OCI-LY7 (cell line): ENCODE data around the gene PARD3. TPM values are rescaled to one million over a fixed set of nuclear protein-coding genes. Genes with fewer than 3 reads are reported as not detected.

ENCODE experiments used
- BruUV-seq: library from RNA; stranded (reverse); fragments of 400-500 nt; replicated peaks from 2 replicates; lab custom pipeline; 2021; lab: Mats Ljungman, UMichigan
- CTCF ChIA-PET: fragments of 300-600 bp; sonication (Branson Sonifier 250); formaldehyde crosslinking; loops from one replicate; lab custom pipeline; 2022; ENCODE audit warnings: antibody characterized with exemption; ENCODE audit not compliant: unreplicated experiment; lab: Charles Lee
- POLR2A ChIA-PET: fragments of 300-600 bp; sonication (Branson Sonifier 250); formaldehyde crosslinking; loops from one replicate; lab custom pipeline; 2022; ENCODE audit warnings: antibody characterized with exemption; lab: Charles Lee
- DNase-seq: peaks from one replicate; pipeline ENCODE4 v3.0.0-alpha.2; 2015; ENCODE audit warnings: low spot score
- H2AFZ ChIP-seq: fragments of 200-600 bp; sonication (generic), shearing (Covaris generic); 2 replicates; pipeline ENCODE4 v1.6.1; 2014; ENCODE audit warnings: mild to moderate bottlenecking, antibody characterized with exemption, low read length, moderate library complexity
- H3K27ac ChIP-seq: fragments of 200-600 bp; sonication (generic); 2 replicates; pipeline ENCODE4 v1.5.1; 2014; ENCODE audit warnings: mixed run types, low read depth, mild to moderate bottlenecking, moderate library complexity, low read length, inconsistent platforms; ENCODE audit not compliant: poor library complexity, severe bottlenecking
- H3K36me3 ChIP-seq: fragments of 200-600 bp; sonication (generic); 2 replicates; pipeline ENCODE4 v1.6.1; 2014; ENCODE audit warnings: mild to moderate bottlenecking, antibody characterized with exemption, low read length, moderate library complexity, mixed read lengths; ENCODE audit not compliant: insufficient read depth
- H3K4me1 ChIP-seq: fragments of 200-600 bp; sonication (generic); 2 replicates; pipeline ENCODE4 v1.5.1; 2014; ENCODE audit warnings: mild to moderate bottlenecking, low read length; ENCODE audit not compliant: insufficient read depth, poor library complexity, severe bottlenecking
- H3K4me2 ChIP-seq: fragments of 200-600 bp; sonication (generic); 2 replicates; pipeline ENCODE4 v1.6.1; 2014; ENCODE audit warnings: mild to moderate bottlenecking, low read length
- H3K4me3 ChIP-seq: fragments of 200-600 bp; sonication (generic); 2 replicates; pipeline ENCODE4 v1.5.1; 2014; ENCODE audit warnings: mild to moderate bottlenecking, low read depth, low read length; ENCODE audit not compliant: poor library complexity, severe bottlenecking
- H3K79me2 ChIP-seq: fragments of 200-600 bp; sonication (generic); 2 replicates; pipeline ENCODE4 v1.6.1; 2016; ENCODE audit warnings: low read depth, mild to moderate bottlenecking, low read length, moderate library complexity, mixed read lengths; ENCODE audit not compliant: insufficient read depth
- H3K9me2 ChIP-seq: fragments of 200-600 bp; sonication (generic); 2 replicates; pipeline ENCODE4 v1.6.1; 2016; ENCODE audit warnings: mild to moderate bottlenecking, low read length, mixed read lengths; ENCODE audit not compliant: insufficient read depth
- H3K9me3 ChIP-seq: fragments of 200-600 bp; sonication (generic); 2 replicates; pipeline ENCODE4 v1.6.1; 2014; ENCODE audit warnings: mild to moderate bottlenecking, mixed run types, low read length, mixed read lengths
- H4K20me1 ChIP-seq: fragments of 200-600 bp; sonication (generic); 2 replicates; pipeline ENCODE4 v1.6.1; 2014; ENCODE audit warnings: mild to moderate bottlenecking, antibody characterized with exemption, low read length, moderate library complexity, mixed read lengths; ENCODE audit not compliant: insufficient read depth
- CTCF ChIP-seq: fragments of 200-600 bp; sonication (generic); conservative IDR thresholded peaks from 2 replicates; pipeline ENCODE4 v1.5.1; 2014; ENCODE audit warnings: mild to moderate bottlenecking, antibody characterized with exemption, low read length, moderate library complexity, mixed read lengths
- EZH2phosphoT487 ChIP-seq: fragments of 200-600 bp; sonication (generic); IDR thresholded peaks from 2 replicates; pipeline ENCODE4 v1.6.1; 2018; ENCODE audit warnings: low read depth, borderline replicate concordance, mild to moderate bottlenecking, mixed run types, antibody characterized with exemption, low read length, moderate library complexity, mixed read lengths
- intact Hi-C: fragments of 100-400 bp; cut with micrococcal nuclease; formaldehyde crosslinking; loops from one replicate; pipeline ENCODE4 v1.10.0; 2022; ENCODE audit not compliant: unreplicated experiment
- total RNA-seq, 2 experiments: library from RNA; depleted of rRNA in 1 of 2; stranded (reverse); fragments of >200 nt in 1 of 2; shearing (Covaris generic) in 1 of 2; gene quantifications; 2 replicates each; pipeline ENCODE4 v1.2.3, GENCODE V29; 2014 to 2022

The PARD3 gene
- total RNA-seq, 2 experiments from 2014 or later: not detected

- H3K9me2 ChIP-seq: no peaks in the 10 kb centered on the region
- no peaks in the 10 kb centered on the region for H3K9me3 ChIP-seq
- no peak for TF ChIP-seq CTCF
- TF ChIP-seq EZH2phosphoT487: no peak
- POLR2A ChIA-PET: no interaction called here
- H3K27ac ChIP-seq: no peak overlapping the region
- no peaks in the 10 kb centered on the region for H3K4me1 ChIP-seq
- no peak overlapping the region for H2AFZ ChIP-seq
- no peak overlapping the region for H3K4me3 ChIP-seq
- H4K20me1 ChIP-seq: no peaks in the 10 kb centered on the region
- no peaks in the 10 kb centered on the region for H3K79me2 ChIP-seq
- H3K4me2 ChIP-seq: no peak overlapping the region
- no TSS peak for BruUV-seq
- no peak for DNase-seq
- CTCF ChIA-PET: no interaction called here
- intact Hi-C loops: no loop called here
- H3K36me3 ChIP-seq: no peaks in the 10 kb centered on the region
Observed at GRCh38 chr10:34237898-34238455, 577.1 kb downstream of the PARD3 start.

DNA sequence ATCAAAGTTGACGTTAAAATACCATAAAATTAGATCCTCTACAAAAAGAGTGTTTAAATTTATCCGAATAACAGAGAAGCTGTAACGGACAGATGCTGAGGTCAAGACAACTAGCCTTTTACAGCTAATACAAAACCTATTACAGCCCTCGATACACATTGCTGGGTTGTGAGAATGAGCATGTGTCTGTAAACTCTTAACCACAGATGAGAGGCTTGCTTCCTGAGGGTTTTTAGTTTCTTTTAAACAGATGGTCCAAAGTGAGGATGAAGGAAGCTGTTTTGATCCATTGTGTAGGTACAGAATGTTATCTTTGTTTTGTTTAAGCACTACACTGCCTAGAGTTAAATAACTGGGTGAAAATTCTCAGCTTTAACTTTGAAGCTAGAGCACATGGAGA lies 578.2 kb downstream of the PARD3 start:
- POLR2A ChIA-PET: interaction anchor here (0.9 kb wide), 1 partner anchor 12 kb away, joined by 3 read pairs; no protein-coding TSS in a partner anchor
- no peaks in the 10 kb centered on the region for H3K9me3 ChIP-seq
- H3K4me1 ChIP-seq: no peaks in the 10 kb centered on the region
- intact Hi-C loops: no loop called here
- BruUV-seq: no TSS peak
- no peaks in the 10 kb centered on the region for H3K9me2 ChIP-seq
- no peak overlapping the region for H3K4me2 ChIP-seq
- H3K79me2 ChIP-seq: no peaks in the 10 kb centered on the region
- TF ChIP-seq EZH2phosphoT487 (no peak), CTCF (no peak)
- CTCF ChIA-PET: no interaction called here
- no peak overlapping the region for H3K4me3 ChIP-seq
- no peak overlapping the region for H3K27ac ChIP-seq
- H3K36me3 ChIP-seq: no peaks in the 10 kb centered on the region
- no peak overlapping the region for H2AFZ ChIP-seq
- no peak for DNase-seq
- H4K20me1 ChIP-seq: no peaks in the 10 kb centered on the region

DNA sequence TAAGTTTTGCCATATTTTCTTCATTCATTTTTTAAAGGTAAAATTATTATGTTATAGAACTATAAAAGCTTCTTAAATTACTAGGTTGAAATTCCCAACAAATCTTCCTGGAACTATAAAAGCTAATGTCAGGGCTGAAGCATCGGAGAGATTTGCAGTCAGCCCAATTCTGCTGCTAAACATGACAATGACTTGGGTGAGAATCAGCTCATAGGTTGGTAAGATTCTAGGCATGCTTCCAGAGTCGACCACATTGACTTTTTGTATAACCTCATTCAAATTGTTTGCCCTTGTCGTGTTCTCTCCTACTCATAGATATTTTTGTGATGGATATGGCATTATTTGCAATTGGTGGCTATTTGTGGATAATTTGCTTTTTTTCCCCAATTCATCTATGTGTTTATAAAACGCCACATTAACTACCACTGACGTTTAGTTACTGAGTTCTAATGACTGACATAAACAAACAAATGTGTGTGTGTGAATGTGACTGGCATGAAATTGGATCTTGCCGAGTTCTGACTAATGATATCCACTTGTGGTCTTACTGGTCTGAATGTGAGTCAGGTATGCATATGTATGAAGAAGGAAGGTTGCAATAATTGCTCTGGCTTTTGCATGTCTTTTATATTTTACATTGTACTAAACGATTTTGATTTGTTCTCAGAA lies 579.8 kb downstream of the PARD3 start:
- no peak overlapping the region for H2AFZ ChIP-seq
- H3K9me2 ChIP-seq: no peaks in the 10 kb centered on the region
- H4K20me1 ChIP-seq: no peaks in the 10 kb centered on the region
- H3K4me1 ChIP-seq: no peaks in the 10 kb centered on the region
- H3K4me2 ChIP-seq: no peak overlapping the region
- H3K4me3 ChIP-seq: no peak overlapping the region
- ChIA-PET CTCF (no interaction called here), POLR2A (no interaction called here)
- H3K27ac ChIP-seq: no peak overlapping the region
- H3K9me3 ChIP-seq: no peaks in the 10 kb centered on the region
- TF ChIP-seq EZH2phosphoT487 (no peak), CTCF (no peak)
- no TSS peak for BruUV-seq
- intact Hi-C loops: no loop called here
- no peaks in the 10 kb centered on the region for H3K79me2 ChIP-seq
- no peak for DNase-seq
- no peaks in the 10 kb centered on the region for H3K36me3 ChIP-seq
